GM19463 (cell line): ENCODE results near the gene DUSP16.
"Not testable (repeated sequence)": the region's sequence is repeated elsewhere in the genome, so short reads cannot be mapped to it uniquely, and the experiment has no call there.

Source experiments
- ATAC-seq: cut with Tn5 transposase; IDR thresholded peaks from one replicate; pipeline ENCODE4 v1.9.1; 2021; ENCODE audit warnings: mild to moderate bottlenecking, moderate library complexity; ENCODE audit not compliant: unreplicated experiment

The DUSP16 gene, protein sequence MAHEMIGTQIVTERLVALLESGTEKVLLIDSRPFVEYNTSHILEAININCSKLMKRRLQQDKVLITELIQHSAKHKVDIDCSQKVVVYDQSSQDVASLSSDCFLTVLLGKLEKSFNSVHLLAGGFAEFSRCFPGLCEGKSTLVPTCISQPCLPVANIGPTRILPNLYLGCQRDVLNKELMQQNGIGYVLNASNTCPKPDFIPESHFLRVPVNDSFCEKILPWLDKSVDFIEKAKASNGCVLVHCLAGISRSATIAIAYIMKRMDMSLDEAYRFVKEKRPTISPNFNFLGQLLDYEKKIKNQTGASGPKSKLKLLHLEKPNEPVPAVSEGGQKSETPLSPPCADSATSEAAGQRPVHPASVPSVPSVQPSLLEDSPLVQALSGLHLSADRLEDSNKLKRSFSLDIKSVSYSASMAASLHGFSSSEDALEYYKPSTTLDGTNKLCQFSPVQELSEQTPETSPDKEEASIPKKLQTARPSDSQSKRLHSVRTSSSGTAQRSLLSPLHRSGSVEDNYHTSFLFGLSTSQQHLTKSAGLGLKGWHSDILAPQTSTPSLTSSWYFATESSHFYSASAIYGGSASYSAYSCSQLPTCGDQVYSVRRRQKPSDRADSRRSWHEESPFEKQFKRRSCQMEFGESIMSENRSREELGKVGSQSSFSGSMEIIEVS

GRCh38 chr12:12562585-12563261 is at the start of gene DUSP16:
Gene DUSP16 (minus strand): TSS chr12:12562863. CDS start chr12:12521098, 41,765 bp downstream.
- ATAC-seq: peak; percentile 81

DNA sequence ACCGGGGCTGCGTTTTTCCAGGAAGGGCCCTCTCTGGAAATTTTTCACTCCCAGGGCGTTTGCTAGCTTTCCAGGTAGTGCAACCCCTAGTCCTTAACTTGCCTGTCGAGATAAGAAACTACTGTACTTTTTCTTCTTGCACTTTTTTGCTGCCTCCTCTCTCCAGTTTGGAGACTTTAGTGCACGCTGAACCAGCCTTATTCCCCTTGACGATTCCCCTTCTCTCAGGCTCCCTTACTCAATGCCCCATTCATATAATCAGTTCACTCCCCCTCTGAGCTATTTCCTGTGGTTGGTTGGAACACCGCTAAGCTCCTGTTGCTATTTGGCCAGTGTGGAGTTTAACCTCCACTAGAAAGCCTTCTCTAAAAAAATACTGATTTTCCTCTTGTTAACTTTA is 49.7 kb upstream of the DUSP16 start:
- no peak for ATAC-seq

DNA sequence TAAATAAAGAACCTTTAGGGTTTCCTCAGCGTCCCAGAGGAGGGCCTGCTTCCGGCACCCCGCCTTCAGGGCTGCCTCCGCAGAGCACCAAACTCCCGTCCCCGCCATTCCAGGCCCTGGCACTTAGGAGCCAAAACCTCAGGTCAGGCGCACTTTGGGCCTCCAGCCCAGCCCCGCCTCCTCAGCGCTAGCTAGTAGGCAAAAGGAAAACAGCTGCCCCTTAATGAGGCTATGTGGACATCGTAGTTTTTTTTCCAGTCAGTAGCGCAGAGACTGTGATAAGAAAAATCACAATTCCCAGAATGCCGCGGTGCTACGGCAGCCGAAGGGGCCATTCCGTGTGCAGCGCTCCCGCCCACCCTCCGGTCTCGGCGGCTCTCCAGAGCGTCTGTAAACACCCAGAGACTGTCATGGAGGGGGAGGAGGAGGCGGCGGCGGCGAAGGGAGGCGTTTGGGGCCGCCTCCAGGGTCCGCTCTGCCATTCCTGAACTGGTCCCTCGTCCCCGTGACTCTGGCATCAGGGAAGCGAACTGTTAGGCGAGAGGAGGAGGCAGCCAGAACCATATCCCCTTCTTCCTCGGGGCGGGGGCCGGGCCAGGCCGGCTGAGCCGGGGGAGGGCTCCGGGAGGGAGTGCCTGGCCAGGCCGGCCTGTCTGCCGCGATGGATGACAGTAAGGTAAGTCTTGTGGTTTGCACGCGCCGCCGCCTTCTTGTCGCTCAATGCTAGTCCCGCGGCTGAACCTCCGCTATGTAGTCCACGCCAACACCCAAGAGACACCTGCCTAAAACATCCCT is 49.0 kb upstream of the DUSP16 start, which contains the start of gene CREBL2:
CREBL2 (plus strand) TSS at position 365 of the 795 bp plus-strand sequence; CDS start at position 662, 297 bp downstream.
- ATAC-seq: peak; percentile 67

- ATAC-seq: no peak
Measured at GRCh38 chr12:12610711-12611110, 48.0 kb upstream of the DUSP16 start.

GRCh38 chr12:12609692-12610091 is 47.0 kb upstream of the DUSP16 start:
- no peak for ATAC-seq

DNA sequence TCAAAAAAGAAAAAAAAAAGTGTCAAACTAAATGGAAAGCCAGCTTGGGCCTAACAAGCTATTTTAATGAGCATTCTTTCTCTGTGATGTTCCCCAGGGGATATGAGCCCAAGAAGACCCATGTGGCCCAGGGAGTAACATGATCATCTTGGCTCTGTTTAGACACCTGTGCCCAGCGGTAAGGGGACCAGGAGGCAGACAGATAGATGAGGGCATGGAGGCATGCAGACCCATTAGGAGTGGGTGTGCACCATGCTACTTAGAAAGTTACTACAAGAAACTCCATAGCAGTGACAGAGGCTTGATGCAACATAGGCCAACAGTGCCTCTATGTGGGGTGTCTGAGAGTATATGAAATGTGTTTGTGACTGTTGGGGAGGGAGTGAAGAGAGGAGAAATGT is 45.9 kb upstream of the DUSP16 start:
- ATAC-seq: no peak

- ATAC-seq: no peak
Measured at GRCh38 chr12:12606781-12607589, 44.3 kb upstream of the DUSP16 start.

DNA sequence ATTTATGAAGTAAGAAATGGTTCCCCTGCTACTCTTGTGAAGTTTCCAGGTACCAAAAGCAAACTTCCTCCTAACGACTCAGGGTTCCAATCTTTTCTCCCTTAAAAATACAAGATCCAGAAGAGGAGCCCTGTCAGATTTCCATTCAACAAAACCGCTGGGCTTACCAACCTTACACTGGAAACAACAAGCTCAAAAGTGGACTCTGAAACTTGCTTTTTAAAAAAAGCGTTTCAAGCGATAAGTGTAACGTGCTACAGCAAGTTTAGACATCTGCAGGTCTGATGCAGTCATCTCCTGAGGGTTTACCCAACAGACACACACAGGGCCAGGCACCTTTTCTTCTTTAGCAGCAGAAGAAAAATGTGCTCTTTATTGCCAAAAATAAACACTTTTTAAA is 42.1 kb upstream of the DUSP16 start:
- ATAC-seq: no peak

- no peak for ATAC-seq
Measured at GRCh38 chr12:12600659-12601058, 38.0 kb upstream of the DUSP16 start.

DNA sequence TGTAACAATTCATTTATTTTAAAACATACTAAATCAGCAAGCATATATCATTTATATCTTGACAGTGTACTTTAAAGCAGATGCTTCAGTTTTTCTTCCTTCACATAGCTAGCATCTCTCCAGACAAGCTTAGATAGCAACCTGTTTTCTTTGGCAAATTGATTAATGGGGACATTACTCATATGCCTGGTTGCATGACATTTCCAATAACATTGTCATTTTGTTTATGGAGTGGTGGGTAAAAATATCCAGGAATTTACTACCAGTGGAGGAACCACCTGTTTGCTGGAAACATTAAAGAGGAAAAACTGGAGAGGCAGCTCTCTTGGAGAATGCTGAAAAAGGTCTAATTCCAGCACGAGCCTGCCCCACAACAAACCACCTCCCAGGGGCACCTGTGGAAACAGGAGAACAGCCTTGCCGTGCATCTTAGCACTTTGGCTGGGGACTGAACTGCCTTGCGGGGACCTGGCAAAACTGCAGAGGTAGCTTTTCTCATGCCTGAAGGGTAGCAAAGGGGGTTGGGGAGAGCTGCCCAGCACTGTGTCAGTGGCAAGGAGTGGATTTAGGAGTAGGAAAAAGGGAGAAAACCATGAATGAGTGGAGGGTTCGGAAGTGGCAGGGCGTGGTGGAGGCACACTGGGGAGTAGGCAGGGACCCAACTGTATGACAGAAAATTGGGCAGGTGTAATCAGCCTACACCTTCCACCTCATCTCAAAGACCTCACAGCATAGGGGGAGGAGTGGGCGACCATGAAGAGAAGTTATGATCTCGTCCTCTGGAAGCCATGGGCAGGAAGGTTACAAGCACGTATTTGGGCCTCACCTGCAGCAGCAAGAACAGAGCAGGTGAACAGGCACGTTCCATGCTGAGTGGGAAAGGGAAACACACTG is 37.3 kb upstream of the DUSP16 start:
- no peak for ATAC-seq

- no peak for ATAC-seq
Measured at GRCh38 chr12:12598864-12599263, 36.2 kb upstream of the DUSP16 start.

- not testable (repeated sequence) for ATAC-seq
Measured at GRCh38 chr12:12596598-12596997, 33.9 kb upstream of the DUSP16 start.

DNA sequence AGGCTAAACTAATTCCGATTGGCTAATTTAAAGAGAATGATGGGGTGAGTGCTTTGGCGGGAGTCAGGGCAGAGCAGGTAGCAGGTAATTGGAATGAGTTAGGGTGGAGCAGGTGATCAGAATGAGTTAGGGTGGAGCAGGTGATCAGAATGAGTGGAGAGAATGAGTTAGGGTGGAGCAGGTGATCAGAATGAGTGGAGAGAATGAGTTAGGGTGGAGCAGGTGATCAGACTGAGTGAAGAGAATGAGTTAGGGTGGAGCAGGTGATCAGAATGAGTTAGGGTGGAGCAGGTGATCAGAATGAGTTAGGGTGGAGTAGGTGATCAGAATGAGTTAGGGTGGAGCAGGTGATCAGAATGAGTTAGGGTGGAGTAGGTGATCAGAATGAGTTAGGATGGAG is 33.3 kb upstream of the DUSP16 start:
- not testable (repeated sequence) for ATAC-seq

- no peak for ATAC-seq
Measured at GRCh38 chr12:12592930-12593329, 30.3 kb upstream of the DUSP16 start.

- ATAC-seq: no peak
Measured at GRCh38 chr12:12590961-12591360, 28.3 kb upstream of the DUSP16 start.

DNA sequence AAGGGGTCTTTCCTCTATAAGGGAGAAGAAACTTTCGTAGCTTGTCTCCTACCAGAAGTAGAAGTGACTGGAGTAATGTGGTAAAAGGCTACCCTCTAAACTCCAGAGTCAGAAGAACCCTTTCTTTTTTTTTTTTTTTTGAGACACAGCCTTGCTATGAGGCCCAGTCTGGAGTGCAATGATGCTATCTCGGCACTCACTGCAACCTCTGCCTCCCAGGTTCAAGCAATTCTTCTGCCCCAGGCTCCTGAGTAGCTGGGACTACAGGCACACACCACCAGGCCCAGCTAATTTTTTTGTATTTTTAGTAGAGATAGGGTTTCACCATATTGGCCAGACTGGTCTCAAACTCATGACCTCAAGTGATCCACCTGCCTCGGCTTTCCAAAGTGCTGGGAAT is 25.8 kb upstream of the DUSP16 start:
- not testable (repeated sequence) for ATAC-seq

- ATAC-seq: no peak
Measured at GRCh38 chr12:12587878-12588277, 25.2 kb upstream of the DUSP16 start.

DNA sequence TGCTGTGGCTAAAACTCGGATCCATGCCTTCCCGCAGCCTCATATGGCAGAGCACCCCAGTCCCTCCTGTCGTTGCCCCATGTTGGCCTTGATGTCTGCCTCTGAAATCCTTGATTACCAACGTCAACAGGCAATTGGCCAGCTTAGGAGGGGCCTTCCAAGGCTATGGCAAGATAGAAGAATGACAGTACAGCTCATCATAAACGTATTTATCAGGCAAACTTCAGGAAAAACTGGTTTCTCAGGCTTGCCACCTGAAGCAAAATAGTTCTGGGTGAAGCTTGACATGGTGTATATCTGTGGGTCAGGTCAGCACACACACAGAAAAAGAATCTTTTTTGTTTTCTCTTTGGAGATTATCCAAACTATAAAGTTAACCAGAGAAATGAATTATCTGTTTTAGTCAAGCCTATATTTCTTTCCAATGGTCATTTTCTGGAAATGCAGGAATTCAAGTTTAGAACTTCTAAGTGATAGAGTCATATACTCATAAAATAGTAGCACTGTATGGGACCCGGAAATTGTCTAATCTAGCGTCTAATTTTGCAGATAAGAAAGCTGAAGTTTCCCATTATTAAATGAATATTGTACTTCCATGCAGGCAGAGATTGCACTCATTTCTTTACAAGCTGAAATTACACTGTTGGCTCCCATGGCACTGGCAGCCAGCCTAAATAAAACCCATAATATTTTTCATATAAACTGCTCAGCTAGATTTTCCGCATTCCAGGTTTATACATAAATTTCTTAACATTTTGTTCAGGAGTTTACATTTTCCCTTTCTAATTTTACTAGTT is 24.4 kb upstream of the DUSP16 start:
- ATAC-seq: no peak
